ENCODE data around the gene DGAT2L6.

Gene DGAT2L6

DNA sequence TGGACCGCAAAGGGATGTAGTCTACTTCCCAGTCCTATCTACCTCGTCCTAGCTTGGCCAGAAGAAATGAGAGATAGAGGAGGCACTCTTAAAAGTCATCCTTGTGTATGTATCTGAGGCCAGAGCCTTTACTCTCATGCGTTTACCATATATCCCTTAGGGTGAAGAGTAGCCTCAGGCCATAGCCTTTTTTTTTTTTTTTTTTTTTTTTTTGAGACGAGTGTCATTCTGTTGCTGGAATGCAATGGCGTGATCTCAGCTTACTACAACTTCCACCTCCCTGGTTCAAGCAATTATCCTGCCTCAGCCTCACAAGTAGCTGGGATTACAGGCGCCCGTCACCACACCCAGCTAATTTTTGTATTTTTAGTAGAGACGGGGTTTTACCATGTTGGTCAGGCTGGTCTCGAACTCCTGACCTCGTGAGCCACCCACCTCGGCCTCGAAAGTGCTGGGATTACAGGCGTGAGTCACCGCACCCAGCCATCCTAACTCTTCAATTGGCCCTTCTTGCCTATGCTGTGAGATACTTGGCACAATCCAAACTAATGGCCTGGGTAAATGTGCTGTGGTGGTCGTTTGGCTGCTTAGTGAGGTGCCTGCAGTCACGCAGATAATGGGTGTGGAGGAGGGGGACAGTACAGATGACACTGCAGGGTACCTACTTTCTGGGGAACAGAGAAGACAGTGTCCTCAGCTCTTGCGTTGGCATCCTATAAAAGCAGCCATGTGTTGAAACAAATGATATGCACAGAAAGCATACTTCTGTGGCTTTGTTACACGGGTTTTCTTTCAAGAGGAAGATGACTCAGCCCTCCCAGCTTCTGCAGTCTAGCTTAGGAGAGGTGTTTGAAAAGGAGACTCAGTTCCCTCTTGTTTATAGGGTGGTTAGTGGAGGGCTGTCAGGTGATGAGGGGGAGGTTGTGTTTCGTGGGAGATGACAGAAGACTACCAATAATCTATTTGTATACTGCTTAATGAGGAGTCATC, 10.4 kb upstream of the DGAT2L6 start:
- Histone ChIP-seq H3K4me2 (ENCODE audit: low read depth, low read length, poor library complexity, severe bottlenecking) (no peak overlapping the region), H3K27me3 (ENCODE audit: insufficient read depth, low read length, poor library complexity, severe bottlenecking) (no peaks in the 10 kb centered on the region), H3K79me2 (ENCODE audit: insufficient read depth, low read length) (no peaks in the 10 kb centered on the region)

GRCh38 chrX:70168238-70169188, 8.8 kb upstream of the DGAT2L6 start:
- H4K20me1 ChIP-seq (ENCODE audit: insufficient read depth, low read length, poor library complexity, severe bottlenecking): no peaks in the 10 kb centered on the region
- H3K27me3 ChIP-seq (ENCODE audit: insufficient read depth, low read length, poor library complexity, severe bottlenecking): no peaks in the 10 kb centered on the region
- H3K36me3 ChIP-seq (ENCODE audit: insufficient read depth, low read length): peaks cover 18% of the 10 kb centered on the region; the same call in 1 of the 2 replicates
- no peaks in the 10 kb centered on the region for H3K9me3 ChIP-seq (ENCODE audit: insufficient read depth, low read depth, low read length)
- no peak overlapping the region for H3K4me2 ChIP-seq (ENCODE audit: low read depth, low read length, poor library complexity, severe bottlenecking)
- H2AFZ ChIP-seq (ENCODE audit: low read length): no peak overlapping the region
- no peak overlapping the region for H3K9ac ChIP-seq (ENCODE audit: low read depth, low read length, poor library complexity, severe bottlenecking)
- H3K4me3 ChIP-seq (ENCODE audit: low read length, poor library complexity, severe bottlenecking): no peak overlapping the region
- H3F3A ChIP-seq (ENCODE audit: low read depth): no peaks in the 10 kb centered on the region
- no peaks in the 10 kb centered on the region for H3K9me2 ChIP-seq (replicated peaks; ENCODE audit: low read depth, low read length)
- no peaks in the 10 kb centered on the region for H3K4me1 ChIP-seq (ENCODE audit: insufficient read depth, low read length, poor library complexity, severe bottlenecking)
- TF ChIP-seq, protein P1, sequence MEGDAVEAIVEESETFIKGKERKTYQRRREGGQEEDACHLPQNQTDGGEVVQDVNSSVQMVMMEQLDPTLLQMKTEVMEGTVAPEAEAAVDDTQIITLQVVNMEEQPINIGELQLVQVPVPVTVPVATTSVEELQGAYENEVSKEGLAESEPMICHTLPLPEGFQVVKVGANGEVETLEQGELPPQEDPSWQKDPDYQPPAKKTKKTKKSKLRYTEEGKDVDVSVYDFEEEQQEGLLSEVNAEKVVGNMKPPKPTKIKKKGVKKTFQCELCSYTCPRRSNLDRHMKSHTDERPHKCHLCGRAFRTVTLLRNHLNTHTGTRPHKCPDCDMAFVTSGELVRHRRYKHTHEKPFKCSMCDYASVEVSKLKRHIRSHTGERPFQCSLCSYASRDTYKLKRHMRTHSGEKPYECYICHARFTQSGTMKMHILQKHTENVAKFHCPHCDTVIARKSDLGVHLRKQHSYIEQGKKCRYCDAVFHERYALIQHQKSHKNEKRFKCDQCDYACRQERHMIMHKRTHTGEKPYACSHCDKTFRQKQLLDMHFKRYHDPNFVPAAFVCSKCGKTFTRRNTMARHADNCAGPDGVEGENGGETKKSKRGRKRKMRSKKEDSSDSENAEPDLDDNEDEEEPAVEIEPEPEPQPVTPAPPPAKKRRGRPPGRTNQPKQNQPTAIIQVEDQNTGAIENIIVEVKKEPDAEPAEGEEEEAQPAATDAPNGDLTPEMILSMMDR (conservative IDR thresholded peaks at IDR 0.05; ENCODE audit: low read length): no peak
- TF ChIP-seq EZH2phosphoT487 (IDR thresholded peaks at IDR 0.05; ENCODE audit: borderline replicate concordance): no peak
- H3K79me2 ChIP-seq (ENCODE audit: insufficient read depth, low read length): no peaks in the 10 kb centered on the region

More for the DNA sequence above, 10.4 kb upstream of the DGAT2L6 start:
- no peaks in the 10 kb centered on the region for H3F3A ChIP-seq (ENCODE audit: low read depth)
- no peak overlapping the region for H3K9ac ChIP-seq (ENCODE audit: low read depth, low read length, poor library complexity, severe bottlenecking)
- H3K9me3 ChIP-seq (ENCODE audit: insufficient read depth, low read depth, low read length): no peaks in the 10 kb centered on the region
- H3K9me2 ChIP-seq (replicated peaks; ENCODE audit: low read depth, low read length): no peaks in the 10 kb centered on the region
- peaks cover 23% of the 10 kb centered on the region; the same call in 1 of the 2 replicates for H3K36me3 ChIP-seq (ENCODE audit: insufficient read depth, low read length)
- no peak overlapping the region for H3K4me3 ChIP-seq (ENCODE audit: low read length, poor library complexity, severe bottlenecking)
- no peak overlapping the region for H2AFZ ChIP-seq (ENCODE audit: low read length)
- H3K4me1 ChIP-seq (ENCODE audit: insufficient read depth, low read length, poor library complexity, severe bottlenecking): no peaks in the 10 kb centered on the region
- no peak for TF ChIP-seq EZH2phosphoT487 (IDR thresholded peaks at IDR 0.05; ENCODE audit: borderline replicate concordance)
- TF ChIP-seq, protein P1 (conservative IDR thresholded peaks at IDR 0.05; ENCODE audit: low read length): no peak
- H4K20me1 ChIP-seq (ENCODE audit: insufficient read depth, low read length, poor library complexity, severe bottlenecking): no peaks in the 10 kb centered on the region

DNA sequence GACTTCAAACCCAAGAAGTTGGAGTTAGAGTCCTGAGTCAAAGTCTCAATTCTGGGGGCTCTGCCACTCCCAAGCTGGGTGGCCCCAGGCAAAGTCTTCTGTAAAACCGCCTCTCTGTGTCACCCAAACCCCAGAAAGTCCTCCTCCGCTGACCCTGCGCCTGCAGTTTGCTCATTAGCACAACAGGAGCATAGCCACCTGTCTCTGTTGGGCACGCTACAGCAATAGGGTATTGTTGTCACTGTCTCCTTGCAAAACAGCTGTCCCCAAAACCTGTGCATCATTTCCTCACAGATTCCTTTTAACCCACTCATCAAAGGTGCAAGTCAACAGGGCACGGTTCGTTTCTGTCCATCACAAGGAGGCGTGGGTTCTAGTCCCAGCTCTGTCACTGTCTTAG, 8.0 kb upstream of the DGAT2L6 start:
- H3K9ac ChIP-seq (ENCODE audit: low read depth, low read length, poor library complexity, severe bottlenecking): no peak overlapping the region
- no peaks in the 10 kb centered on the region for H4K20me1 ChIP-seq (ENCODE audit: insufficient read depth, low read length, poor library complexity, severe bottlenecking)
- no peaks in the 10 kb centered on the region for H3K9me3 ChIP-seq (ENCODE audit: insufficient read depth, low read depth, low read length)
- no peaks in the 10 kb centered on the region for H3K79me2 ChIP-seq (ENCODE audit: insufficient read depth, low read length)
- TF ChIP-seq EZH2phosphoT487 (IDR thresholded peaks at IDR 0.05; ENCODE audit: borderline replicate concordance): no peak
- TF ChIP-seq, protein P1 (conservative IDR thresholded peaks at IDR 0.05; ENCODE audit: low read length): no peak
- H3F3A ChIP-seq (ENCODE audit: low read depth): no peaks in the 10 kb centered on the region
- H2AFZ ChIP-seq (ENCODE audit: low read length): no peak overlapping the region
- no peaks in the 10 kb centered on the region for H3K27me3 ChIP-seq (ENCODE audit: insufficient read depth, low read length, poor library complexity, severe bottlenecking)
- no peaks in the 10 kb centered on the region for H3K9me2 ChIP-seq (replicated peaks; ENCODE audit: low read depth, low read length)
- H3K4me3 ChIP-seq (ENCODE audit: low read length, poor library complexity, severe bottlenecking): no peak overlapping the region
- peaks cover 18% of the 10 kb centered on the region; the same call in 1 of the 2 replicates for H3K36me3 ChIP-seq (ENCODE audit: insufficient read depth, low read length)
- no peak overlapping the region for H3K4me2 ChIP-seq (ENCODE audit: low read depth, low read length, poor library complexity, severe bottlenecking)
- H3K4me1 ChIP-seq (ENCODE audit: insufficient read depth, low read length, poor library complexity, severe bottlenecking): no peaks in the 10 kb centered on the region
